Fibroblast of pulmonary artery (primary cell): Measurements from ENCODE around the gene SLC39A11.

Experiments
- DNase-seq: peaks from one replicate; pipeline ENCODE4 v3.0.0-alpha.2; 2010; ENCODE audit warnings: low read depth
- H3K4me3 ChIP-seq: replicated peaks from 2 replicates; pipeline ENCODE4 v1.5.1; 2011; ENCODE audit warnings: low read depth, mild to moderate bottlenecking, control low read depth, low read length, moderate library complexity
- TF ChIP-seq, protein P1 (sequence below): IDR thresholded peaks from 2 replicates; pipeline ENCODE4 v1.5.1; 2011; ENCODE audit warnings: mild to moderate bottlenecking, control low read depth, low read length, inconsistent platforms; ENCODE audit errors: missing control alignments

The SLC39A11 gene

DNA sequence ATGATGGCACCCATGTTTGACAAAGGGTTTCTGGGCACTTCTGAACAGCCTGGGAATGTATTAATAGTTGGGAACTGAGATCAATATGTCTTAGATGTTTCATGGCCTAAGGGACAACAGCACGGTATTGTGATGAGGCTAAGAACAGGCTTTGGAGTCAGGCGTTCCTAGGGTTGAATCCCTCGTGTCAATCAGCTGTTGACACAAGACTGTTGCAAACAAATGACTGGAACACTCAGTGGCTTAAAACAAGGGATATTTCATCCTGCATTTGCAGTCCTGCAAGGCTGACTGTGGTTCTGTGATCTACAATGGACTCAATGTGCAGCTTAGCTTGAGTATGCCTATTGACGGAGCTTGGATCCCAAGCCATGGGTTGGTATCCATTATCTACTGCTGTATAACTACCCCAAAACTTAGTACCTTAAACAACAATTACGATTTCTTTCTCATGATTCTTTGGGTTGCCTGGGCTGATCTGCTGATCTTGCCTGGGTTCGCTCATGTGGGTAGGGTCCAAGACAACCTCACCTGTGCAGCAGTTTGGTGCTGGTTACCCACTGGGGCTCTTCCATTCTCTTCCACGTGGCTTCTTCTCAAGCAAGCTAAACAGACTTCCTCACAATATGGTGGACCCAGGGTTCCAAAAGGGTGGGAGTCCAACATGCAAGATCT is 472.4 kb downstream of the SLC39A11 start:
- H3K4me3 ChIP-seq: no peak overlapping the region
- DNase-seq: no peak
- TF ChIP-seq, protein P1, sequence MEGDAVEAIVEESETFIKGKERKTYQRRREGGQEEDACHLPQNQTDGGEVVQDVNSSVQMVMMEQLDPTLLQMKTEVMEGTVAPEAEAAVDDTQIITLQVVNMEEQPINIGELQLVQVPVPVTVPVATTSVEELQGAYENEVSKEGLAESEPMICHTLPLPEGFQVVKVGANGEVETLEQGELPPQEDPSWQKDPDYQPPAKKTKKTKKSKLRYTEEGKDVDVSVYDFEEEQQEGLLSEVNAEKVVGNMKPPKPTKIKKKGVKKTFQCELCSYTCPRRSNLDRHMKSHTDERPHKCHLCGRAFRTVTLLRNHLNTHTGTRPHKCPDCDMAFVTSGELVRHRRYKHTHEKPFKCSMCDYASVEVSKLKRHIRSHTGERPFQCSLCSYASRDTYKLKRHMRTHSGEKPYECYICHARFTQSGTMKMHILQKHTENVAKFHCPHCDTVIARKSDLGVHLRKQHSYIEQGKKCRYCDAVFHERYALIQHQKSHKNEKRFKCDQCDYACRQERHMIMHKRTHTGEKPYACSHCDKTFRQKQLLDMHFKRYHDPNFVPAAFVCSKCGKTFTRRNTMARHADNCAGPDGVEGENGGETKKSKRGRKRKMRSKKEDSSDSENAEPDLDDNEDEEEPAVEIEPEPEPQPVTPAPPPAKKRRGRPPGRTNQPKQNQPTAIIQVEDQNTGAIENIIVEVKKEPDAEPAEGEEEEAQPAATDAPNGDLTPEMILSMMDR: no peak

DNA sequence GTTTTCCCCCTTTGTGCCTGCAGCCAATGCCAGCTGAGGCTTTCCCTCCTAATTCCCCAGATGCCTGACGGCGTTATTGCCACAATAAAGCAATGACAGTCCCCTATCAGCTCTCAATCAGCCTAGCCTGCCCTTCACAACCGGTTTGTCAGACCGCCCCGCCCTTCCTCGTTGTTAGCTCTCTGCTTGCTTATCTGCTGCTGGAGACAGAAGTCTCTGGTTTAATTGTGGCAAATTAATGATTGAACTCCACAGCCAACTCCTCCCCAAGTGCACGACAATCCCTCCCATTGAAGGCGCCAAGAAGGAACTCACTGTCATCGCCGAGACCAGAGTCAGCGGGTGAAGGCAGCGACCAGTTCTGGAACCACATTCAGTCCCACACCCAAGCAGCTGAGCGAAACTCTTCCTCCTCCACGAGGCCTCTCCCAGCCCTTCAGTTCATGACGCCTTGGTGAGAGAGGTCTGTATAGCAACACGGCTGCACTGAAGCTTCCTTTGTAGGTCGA is 474.4 kb downstream of the SLC39A11 start:
- TF ChIP-seq, protein P1: no peak
- DNase-seq: peak; percentile 11
- no peak overlapping the region for H3K4me3 ChIP-seq

DNA sequence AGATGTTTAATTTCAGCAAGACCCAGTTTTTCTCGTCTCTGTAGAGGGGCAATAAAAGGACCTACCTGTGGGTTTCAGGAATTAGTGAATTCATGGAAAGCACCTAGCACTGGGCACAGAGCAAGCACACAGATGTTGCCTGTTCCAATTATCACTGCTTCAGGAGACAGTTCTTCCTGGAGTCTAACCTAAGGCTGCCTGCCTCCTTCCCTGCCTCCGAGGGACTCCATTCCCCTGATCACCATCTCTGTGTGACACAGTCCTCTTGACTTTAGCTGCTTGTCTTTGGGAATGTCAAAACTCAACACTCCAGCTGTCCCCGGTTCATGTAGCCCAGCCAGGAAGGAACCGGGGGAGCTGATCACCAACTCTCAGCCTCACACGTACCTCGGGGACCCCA is 474.9 kb downstream of the SLC39A11 start:
- no peak for DNase-seq
- H3K4me3 ChIP-seq: no peak overlapping the region
- TF ChIP-seq, protein P1: no peak

DNA sequence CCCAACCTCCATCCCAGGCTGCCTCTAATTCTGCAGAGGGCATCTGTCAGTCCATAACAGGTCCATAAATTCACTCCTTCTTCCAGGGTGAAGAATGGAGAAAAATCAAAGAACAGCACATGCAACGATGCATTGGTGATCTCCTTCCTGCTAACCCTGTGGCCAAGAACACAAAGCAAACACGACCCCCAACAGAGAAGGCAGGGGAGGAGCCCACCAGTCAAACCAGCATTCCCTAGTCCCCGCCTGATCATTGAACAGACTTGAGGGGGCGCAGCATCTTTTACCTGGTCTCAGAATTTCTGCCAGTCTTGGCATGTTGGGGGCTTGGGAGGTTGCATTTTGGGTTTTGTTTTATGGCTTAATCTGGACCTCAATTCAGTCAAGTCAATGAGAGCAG is 476.0 kb downstream of the SLC39A11 start:
- no peak overlapping the region for H3K4me3 ChIP-seq
- no peak for DNase-seq
- TF ChIP-seq, protein P1: no peak

DNA sequence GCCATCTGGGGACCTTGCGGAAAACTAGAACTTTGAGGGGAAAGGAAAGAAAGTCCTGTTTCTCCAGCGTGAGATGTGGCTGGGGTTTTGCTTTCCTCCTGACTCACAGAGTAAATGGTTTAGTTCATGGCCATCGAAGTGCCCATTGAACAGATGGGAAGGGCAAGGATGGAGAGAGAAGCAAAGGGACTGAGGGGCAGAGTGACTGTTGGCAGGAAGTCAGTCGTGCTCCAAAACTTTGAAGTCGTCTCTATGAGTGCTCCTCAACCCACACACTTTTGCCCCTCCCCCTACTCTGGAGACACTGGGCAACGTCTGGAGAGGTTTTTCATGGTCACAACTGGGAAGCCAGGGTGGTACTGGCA is 476.9 kb downstream of the SLC39A11 start:
- TF ChIP-seq, protein P1: no peak
- no peak for DNase-seq
- no peak overlapping the region for H3K4me3 ChIP-seq

DNA sequence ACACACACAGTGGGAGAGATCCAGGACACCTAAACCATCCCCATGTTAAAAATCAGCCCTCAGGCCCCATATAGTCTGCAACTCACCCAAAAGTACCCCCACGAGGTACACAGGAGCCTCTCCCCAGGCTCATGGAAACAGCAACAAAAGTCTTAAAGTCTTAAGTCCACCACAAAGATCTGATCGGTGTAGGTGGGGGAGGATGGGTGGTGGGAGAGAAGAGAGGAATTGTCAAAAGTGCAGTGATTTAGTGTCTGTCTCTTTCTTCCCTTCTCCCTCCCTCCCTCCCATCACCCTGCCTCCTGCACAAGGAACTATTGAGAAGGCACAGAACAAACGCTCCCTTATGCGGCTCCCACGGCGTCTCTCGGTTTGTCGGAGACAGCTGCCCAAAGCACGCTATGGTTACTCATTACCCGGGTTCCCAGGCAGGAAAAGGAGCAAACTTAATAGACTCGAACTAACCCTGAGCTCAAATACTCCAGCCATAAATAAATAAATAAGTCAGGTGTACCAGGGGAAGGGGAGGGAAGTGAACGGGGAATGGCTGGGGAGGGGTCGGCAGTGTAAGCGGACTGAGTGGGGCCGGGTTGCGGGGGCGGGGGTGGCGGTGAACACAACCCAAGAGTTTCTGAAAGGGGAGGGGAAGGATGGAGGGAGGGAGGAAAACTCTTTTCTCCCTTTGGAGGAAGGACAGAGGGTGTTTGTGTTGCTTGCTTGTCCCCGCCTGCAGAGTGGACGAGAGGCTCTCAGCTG is 477.4 kb downstream of the SLC39A11 start:
- no peak overlapping the region for H3K4me3 ChIP-seq
- peak; percentile 47 for DNase-seq
- TF ChIP-seq, protein P1: no peak

DNA sequence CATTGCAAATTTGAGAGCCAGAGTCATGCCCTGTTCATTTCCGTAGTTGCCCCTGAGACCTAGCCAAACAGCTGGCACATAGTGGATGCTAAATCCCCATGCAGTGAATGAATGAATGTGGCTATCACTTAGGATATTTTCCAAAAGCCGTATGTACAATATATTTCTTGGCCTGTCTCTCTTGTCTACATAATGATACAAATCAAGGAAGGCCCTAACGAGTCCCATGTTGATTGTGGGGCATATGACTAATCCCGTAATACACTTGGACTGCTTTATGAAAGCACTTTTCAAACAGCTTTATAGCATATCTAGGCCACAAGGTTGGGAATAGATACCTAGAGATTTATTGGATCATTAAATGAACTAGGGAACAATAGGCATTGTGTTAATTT is 478.0 kb downstream of the SLC39A11 start:
- DNase-seq: no peak
- TF ChIP-seq, protein P1: no peak
- H3K4me3 ChIP-seq: no peak overlapping the region
